Embryonic facial prominence (tissue), 1 donor: ENCODE data around the gene CDKN1A.
"Not testable (repeated sequence)": the region's sequence is repeated elsewhere in the genome, so short reads cannot be mapped to it uniquely, and the experiment has no call there.

Source experiments
- DNase-seq: peaks from one replicate; pipeline ENCODE4 v3.0.0-alpha.2; 2016; ENCODE audit errors: extremely low spot score

Gene CDKN1A

GRCh38 chr6:36678488-36679042, at the start of gene CDKN1A:
TSS of gene CDKN1A (plus strand) at chr6:36678714. CDS start at chr6:36684102, 5,388 bp downstream.
- DNase-seq = peak; percentile 62

GRCh38 chr6:36629784-36630183, 48.7 kb upstream of the CDKN1A start:
- no peak for DNase-seq

GRCh38 chr6:36631326-36632011, 47.0 kb upstream of the CDKN1A start:
- no peak for DNase-seq

GRCh38 chr6:36633370-36633769, 45.1 kb upstream of the CDKN1A start:
- no peak for DNase-seq

GRCh38 chr6:36633915-36634314, 44.6 kb upstream of the CDKN1A start:
- DNase-seq = no peak

GRCh38 chr6:36634317-36635108, 44.0 kb upstream of the CDKN1A start:
- no peak for DNase-seq

- no peak for DNase-seq
Measured at GRCh38 chr6:36636283-36636682, 42.2 kb upstream of the CDKN1A start.

GRCh38 chr6:36636687-36637418, 41.7 kb upstream of the CDKN1A start:
- DNase-seq = no peak

- DNase-seq = no peak
Measured at GRCh38 chr6:36638579-36638978, 39.9 kb upstream of the CDKN1A start.

GRCh38 chr6:36639171-36639808, 39.2 kb upstream of the CDKN1A start:
- DNase-seq = no peak

- no peak for DNase-seq
Measured at GRCh38 chr6:36641543-36641942, 37.0 kb upstream of the CDKN1A start.

GRCh38 chr6:36642913-36643817, 35.3 kb upstream of the CDKN1A start:
- no peak for DNase-seq

GRCh38 chr6:36643977-36644376, 34.5 kb upstream of the CDKN1A start:
- no peak for DNase-seq

GRCh38 chr6:36649086-36649485, 29.4 kb upstream of the CDKN1A start:
- DNase-seq = no peak

- DNase-seq = no peak
Measured at GRCh38 chr6:36649701-36650484, 28.6 kb upstream of the CDKN1A start.

GRCh38 chr6:36650848-36651478, 27.6 kb upstream of the CDKN1A start:
- no peak for DNase-seq

GRCh38 chr6:36651659-36652379, 26.7 kb upstream of the CDKN1A start:
- no peak for DNase-seq

GRCh38 chr6:36654469-36654868, 24.0 kb upstream of the CDKN1A start:
- not testable (repeated sequence) for DNase-seq
